Gastrocnemius medialis (tissue), 4 donors: ENCODE measurements around the gene RETSAT.

ENCODE experiments used
- CTCF ChIP-seq, 5 experiments: fragments of 450-650 bp in 3 of 5; fragments of 200-600 bp in 2 of 5; sonication (generic) in 2 of 5; IDR thresholded peaks in 4 of 5; conservative IDR thresholded peaks in 1 of 5; 1 replicate in 4 of 5; 2 replicates in 1 of 5; pipeline ENCODE4 v1.5.1; 2016 to 2019; ENCODE audit warnings: antibody characterized with exemption in 5 of 5, mild to moderate bottlenecking in 3 of 5, moderate library complexity in 3 of 5
- POLR2A ChIP-seq, 2 donors: fragments of 450-650 bp; IDR thresholded peaks; one replicate each; pipeline ENCODE4 v1.6.1; 2017; ENCODE audit warnings: antibody characterized with exemption in 2 of 2, mild to moderate bottlenecking in 2 of 2, moderate library complexity in 2 of 2

- TF ChIP-seq CTCF (IDR thresholded peaks at IDR 0.05 in 4 of 5, conservative IDR thresholded peaks at IDR 0.05 in 1 of 5) = no peak
- no peak for TF ChIP-seq POLR2A (IDR thresholded peaks at IDR 0.05)
These were observed 46.1 kb downstream of the RETSAT start for GRCh38 chr2:85308201-85308600.
